B cell (primary cell): ENCODE results near the gene TCAP. TPM values are rescaled to one million over a fixed set of nuclear protein-coding genes. Genes with fewer than 3 reads are reported as not detected.
A peak's percentile ranks its signal among the peaks of the same experiment; 100 is the strongest.

Source experiments
- ATAC-seq: fragments of 200-7000 bp; cut with Tn5 transposase; one replicate; pipeline ENCODE4 v1.10.0; 2021; ENCODE audit warnings: low read depth, mild to moderate bottlenecking, moderate number of reproducible peaks, moderate library complexity
- CTCF ChIA-PET: fragments of 350-600 bp; sonication (Branson Sonifier 250); formaldehyde crosslinking; loops from one replicate; lab custom pipeline; 2021; ENCODE audit warnings: antibody characterized with exemption, inconsistent platforms; lab: Charles Lee
- POLR2A ChIA-PET: fragments of 350-600 bp; sonication (Branson Sonifier 250); formaldehyde crosslinking; loops from one replicate; lab custom pipeline; 2021; ENCODE audit warnings: antibody characterized with exemption; lab: Charles Lee
- DNase-seq: peaks from one replicate; pipeline ENCODE4 v3.0.0; 2013
- H2AFZ ChIP-seq: 2 replicates; pipeline ENCODE4 v1.6.1; 2012; ENCODE audit warnings: mild to moderate bottlenecking, low read depth, low read length; ENCODE audit not compliant: insufficient read depth, poor library complexity, severe bottlenecking
- H3K27ac ChIP-seq, 2 donors: 1 replicate in 1 of 2; 2 replicates in 1 of 2; pipeline ENCODE4 v1.5.1; 2012 to 2013; ENCODE audit warnings: low read length in 2 of 2, mild to moderate bottlenecking in 2 of 2, moderate library complexity in 1 of 2
- H3K27me3 ChIP-seq, 4 experiments: fragments of 200-600 bp in 1 of 4; sonication (generic) in 1 of 4; replicated peaks in 1 of 4; 1 replicate in 2 of 4; 2 replicates in 2 of 4; pipeline versions ENCODE4 v1.6.1 to v1.7.0; 2013 to 2016; ENCODE audit warnings: low read length in 3 of 4, mild to moderate bottlenecking in 2 of 4, mixed read lengths in 1 of 4, moderate library complexity in 1 of 4; ENCODE audit not compliant: insufficient read depth in 4 of 4, control insufficient read depth in 3 of 4; ENCODE audit errors: control extremely low read depth in 1 of 4
- H3K36me3 ChIP-seq, 2 experiments: replicated peaks in 1 of 2; 1 replicate in 1 of 2; 2 replicates in 1 of 2; pipeline versions ENCODE4 v1.6.1 to v1.7.1; 2013; ENCODE audit warnings: low read length in 1 of 2; ENCODE audit not compliant: insufficient read depth in 2 of 2, control insufficient read depth in 1 of 2; ENCODE audit errors: control extremely low read depth in 1 of 2, extremely low read depth in 1 of 2
- H3K4me1 ChIP-seq, 2 donors: fragments of 200-600 bp in 1 of 2; sonication (generic) in 1 of 2; 1 replicate in 1 of 2; 2 replicates in 1 of 2; pipeline versions ENCODE4 v1.5.1 to v1.6.1; 2013 to 2017; ENCODE audit warnings: low read length in 2 of 2; ENCODE audit not compliant: control insufficient read depth in 2 of 2, insufficient read depth in 2 of 2
- H3K4me2 ChIP-seq: replicated peaks from 2 replicates; pipeline ENCODE3; 2012; ENCODE audit warnings: mild to moderate bottlenecking, low read depth, low read length; ENCODE audit not compliant: poor library complexity, severe bottlenecking
- H3K4me3 ChIP-seq, 5 experiments: fragments of 200-600 bp in 1 of 5; sonication (generic) in 1 of 5; 1 replicate in 3 of 5; 2 replicates in 2 of 5; pipeline versions ENCODE4 v1.5.1 to v1.7.0; 2011 to 2016; ENCODE audit warnings: low read length in 4 of 5, mild to moderate bottlenecking in 4 of 5, low read depth in 2 of 5, control low read depth in 1 of 5, moderate library complexity in 1 of 5; ENCODE audit not compliant: insufficient read depth in 1 of 5; ENCODE audit errors: control extremely low read depth in 1 of 5, extremely low read depth in 1 of 5
- H3K79me2 ChIP-seq: fragments of 200-600 bp; sonication (generic); one replicate; pipeline ENCODE4 v1.6.0; 2016; ENCODE audit warnings: low read length; ENCODE audit not compliant: control insufficient read depth, insufficient read depth
- H3K9ac ChIP-seq: fragments of 200-600 bp; sonication (generic); 2 replicates; pipeline ENCODE4 v1.6.1; 2017; ENCODE audit warnings: mild to moderate bottlenecking, low read length, moderate library complexity
- H3K9me3 ChIP-seq, 3 donors: one replicate each; pipeline versions ENCODE4 v1.6.1 to v1.7.1; 2013; ENCODE audit warnings: low read length in 2 of 3; ENCODE audit not compliant: control insufficient read depth in 2 of 3, insufficient read depth in 1 of 3; ENCODE audit errors: control extremely low read depth in 1 of 3
- H4K20me1 ChIP-seq: 2 replicates; pipeline ENCODE4 v1.6.0; 2012; ENCODE audit warnings: mild to moderate bottlenecking, low read length; ENCODE audit not compliant: insufficient read depth, control insufficient read depth, poor library complexity, severe bottlenecking
- H3K27ac Mint-ChIP-seq: one replicate; pipeline ENCODE4 v1.8.0; 2021; ENCODE audit warnings: mixed read lengths
- H3K27me3 Mint-ChIP-seq: one replicate; pipeline ENCODE4 v1.8.0; 2021; ENCODE audit warnings: mixed read lengths
- H3K4me1 Mint-ChIP-seq: one replicate; pipeline ENCODE4 v1.8.0; 2021; ENCODE audit warnings: mixed read lengths
- H3K4me3 Mint-ChIP-seq: one replicate; pipeline ENCODE4 v1.8.0; 2021; ENCODE audit warnings: mixed read lengths
- H3K9me3 Mint-ChIP-seq: one replicate; pipeline ENCODE4 v1.8.0; 2022; ENCODE audit warnings: mixed read lengths; ENCODE audit not compliant: insufficient read depth
- CTCF ChIP-seq: fragments of 200-600 bp; IDR thresholded peaks from one replicate; pipeline ENCODE4 v1.8.0; 2022; ENCODE audit warnings: antibody characterized with exemption, mild to moderate bottlenecking
- EZH2 ChIP-seq: IDR thresholded peaks from 2 replicates; pipeline ENCODE4 v1.6.1; 2012; ENCODE audit warnings: borderline replicate concordance, low read depth, mild to moderate bottlenecking, moderate library complexity, low read length; ENCODE audit not compliant: insufficient read depth, poor library complexity, severe bottlenecking
- WGBS: methylation state at CpG from one replicate; pipeline ENCODE4 v1.1.5; 2013; ENCODE audit warnings: missing lambda C conversion rate; ENCODE audit not compliant: insufficient coverage; 5-methylcytosine and 5-hydroxymethylcytosine counted together
- intact Hi-C: fragments of 100-400 bp; cut with micrococcal nuclease; formaldehyde crosslinking; loops from one replicate; pipeline ENCODE4 v1.10.0; 2022
- polyA plus RNA-seq: library from polyadenylated mRNA; depleted of rRNA; stranded (reverse); fragments of >200 nt; gene quantifications from 2 replicates; pipeline ENCODE4 v1.2.3, GENCODE V29; 2012
- total RNA-seq, 2 donors: library from RNA; stranded (reverse); fragments of 120-200 nt in 1 of 2; gene quantifications; 1 replicate in 1 of 2; 2 replicates in 1 of 2; pipeline versions ENCODE4 v1.2.3 to v1.2.4, GENCODE V29; 2013 to 2022

The TCAP gene
- total and polyA plus RNA-seq, 2 donors (not counting 1 experiment from before 2014, with no cell fraction given) = 3.8 to 5.1 TPM

- ATAC-seq (no peak), DNase-seq (no peak)
- peak overlapping the region; percentile 68 for H3K4me3 Mint-ChIP-seq
- Histone ChIP-seq H3K4me1 (peaks cover 75 to 82% of the 10 kb centered on the region in 2 donors), H3K79me2 (no peaks in the 10 kb centered on the region), H3K27me3 (no peaks in the 10 kb centered on the region), H2AFZ (no peak overlapping the region), H3K4me2 (peak overlapping the region; percentile 34), H3K9ac (no peak overlapping the region), H3K27ac (peak overlapping the region; percentile 64 to 94), H3K9me3 (peaks cover 0 to 3% (median 0%) of the 10 kb centered on the region in 3 donors), H3K4me3 (no peak overlapping the region), H4K20me1 (no peaks in the 10 kb centered on the region), H3K36me3 (peaks cover 0 to 5% of the 10 kb centered on the region in 2 experiments)
- CTCF ChIA-PET = interaction anchor here (0.6 to 7.6 kb wide), 6 partner anchors 7 to 56 kb away, joined by 3 to 48 read pairs (median 10); partner anchors contain the start of genes PGAP3 and PNMT
- WGBS = 45% methylated on average over 12 of the region's 13 CpGs
- intact Hi-C loops = loop anchor here (5.0 kb wide), 1 partner anchor 75 kb away; no protein-coding TSS in a partner anchor
- no peak for TF ChIP-seq EZH2
- no peak for TF ChIP-seq CTCF
- POLR2A ChIA-PET = interaction anchor here (2.2 to 3.6 kb wide), 2 partner anchors 10 to 11 kb away, joined by 7 to 11 read pairs; partner anchors contain the start of gene PGAP3
- no peaks in the 10 kb centered on the region for H3K27me3 Mint-ChIP-seq
- no peaks in the 10 kb centered on the region for H3K9me3 Mint-ChIP-seq
- H3K4me1 Mint-ChIP-seq = peaks cover 75% of the 10 kb centered on the region
- peak overlapping the region; percentile 98 for H3K27ac Mint-ChIP-seq
Measured at GRCh38 chr17:39677542-39678339, 12.6 kb downstream of the TCAP start.
